ENCODE measurements around the gene SFMBT1. TPM values are rescaled to one million over a fixed set of nuclear protein-coding genes. Genes with fewer than 3 reads are reported as not detected.

Gene SFMBT1
- total RNA-seq, 4 donors from 2014 or later = 16.1 to 45.4 (median 23.0) TPM

DNA sequence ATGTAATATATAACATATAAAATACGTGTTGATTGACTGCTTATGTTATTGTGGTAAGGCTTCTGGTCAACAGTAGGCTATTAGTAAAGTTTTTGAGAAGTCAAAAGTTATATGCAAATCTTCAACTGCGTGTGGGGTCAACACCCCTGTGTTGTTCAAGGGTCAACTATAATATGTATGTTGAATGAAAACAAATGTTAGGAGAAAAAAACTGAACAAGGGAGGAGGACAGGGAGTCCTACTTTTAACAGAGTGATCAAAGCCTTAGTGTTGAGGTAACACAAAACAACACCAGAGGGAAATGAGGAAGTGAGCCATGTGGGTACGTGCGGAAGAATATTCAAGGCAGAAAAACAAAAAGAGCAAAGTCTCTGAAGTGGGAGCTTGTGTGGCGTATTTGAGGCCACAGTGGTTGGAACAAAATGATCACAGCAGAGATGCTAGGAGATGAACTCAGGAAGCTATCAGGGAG, 62.5 kb downstream of the SFMBT1 start:
- no peaks in the 10 kb centered on the region for H3K27me3 ChIP-seq
- H3K4me3 ChIP-seq = no peak overlapping the region
- peak overlapping the region; percentile 46 to 80 (median 66) for H3K27ac ChIP-seq
- no peaks in the 10 kb centered on the region for H3K9me3 ChIP-seq
- TF ChIP-seq, protein P1, sequence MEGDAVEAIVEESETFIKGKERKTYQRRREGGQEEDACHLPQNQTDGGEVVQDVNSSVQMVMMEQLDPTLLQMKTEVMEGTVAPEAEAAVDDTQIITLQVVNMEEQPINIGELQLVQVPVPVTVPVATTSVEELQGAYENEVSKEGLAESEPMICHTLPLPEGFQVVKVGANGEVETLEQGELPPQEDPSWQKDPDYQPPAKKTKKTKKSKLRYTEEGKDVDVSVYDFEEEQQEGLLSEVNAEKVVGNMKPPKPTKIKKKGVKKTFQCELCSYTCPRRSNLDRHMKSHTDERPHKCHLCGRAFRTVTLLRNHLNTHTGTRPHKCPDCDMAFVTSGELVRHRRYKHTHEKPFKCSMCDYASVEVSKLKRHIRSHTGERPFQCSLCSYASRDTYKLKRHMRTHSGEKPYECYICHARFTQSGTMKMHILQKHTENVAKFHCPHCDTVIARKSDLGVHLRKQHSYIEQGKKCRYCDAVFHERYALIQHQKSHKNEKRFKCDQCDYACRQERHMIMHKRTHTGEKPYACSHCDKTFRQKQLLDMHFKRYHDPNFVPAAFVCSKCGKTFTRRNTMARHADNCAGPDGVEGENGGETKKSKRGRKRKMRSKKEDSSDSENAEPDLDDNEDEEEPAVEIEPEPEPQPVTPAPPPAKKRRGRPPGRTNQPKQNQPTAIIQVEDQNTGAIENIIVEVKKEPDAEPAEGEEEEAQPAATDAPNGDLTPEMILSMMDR (IDR thresholded peaks at IDR 0.05) = no peak
- TF ChIP-seq POLR2A (IDR thresholded peaks at IDR 0.05) = no peak
- DNase-seq = peak in 2 of 3 donors; percentile 75 to 85
- H3K4me1 ChIP-seq = peaks cover 0 to 6% (median 0%) of the 10 kb centered on the region in 4 donors
- no peaks in the 10 kb centered on the region for H3K36me3 ChIP-seq

DNA sequence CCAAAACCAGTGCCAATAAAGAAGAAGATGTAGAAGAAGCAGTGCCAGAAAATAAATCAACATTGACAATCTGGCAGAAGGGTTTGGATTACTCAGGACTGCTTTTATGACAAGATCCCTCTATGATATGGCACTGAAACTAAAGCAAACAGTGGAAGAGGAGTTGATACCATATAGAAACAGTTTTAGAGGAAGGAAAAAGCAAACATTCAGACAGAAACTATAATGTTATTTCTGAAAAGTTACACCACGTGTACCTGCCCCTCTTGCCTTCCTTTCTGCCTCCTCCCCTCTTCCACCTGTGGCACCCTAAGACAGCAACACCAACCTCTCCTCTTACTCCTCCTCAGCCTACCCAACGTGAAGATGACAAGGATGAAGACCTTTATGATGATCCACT, 63.0 kb downstream of the SFMBT1 start:
- H3K27me3 ChIP-seq = no peaks in the 10 kb centered on the region
- no peak for DNase-seq
- H3K9me3 ChIP-seq = no peaks in the 10 kb centered on the region

DNA sequence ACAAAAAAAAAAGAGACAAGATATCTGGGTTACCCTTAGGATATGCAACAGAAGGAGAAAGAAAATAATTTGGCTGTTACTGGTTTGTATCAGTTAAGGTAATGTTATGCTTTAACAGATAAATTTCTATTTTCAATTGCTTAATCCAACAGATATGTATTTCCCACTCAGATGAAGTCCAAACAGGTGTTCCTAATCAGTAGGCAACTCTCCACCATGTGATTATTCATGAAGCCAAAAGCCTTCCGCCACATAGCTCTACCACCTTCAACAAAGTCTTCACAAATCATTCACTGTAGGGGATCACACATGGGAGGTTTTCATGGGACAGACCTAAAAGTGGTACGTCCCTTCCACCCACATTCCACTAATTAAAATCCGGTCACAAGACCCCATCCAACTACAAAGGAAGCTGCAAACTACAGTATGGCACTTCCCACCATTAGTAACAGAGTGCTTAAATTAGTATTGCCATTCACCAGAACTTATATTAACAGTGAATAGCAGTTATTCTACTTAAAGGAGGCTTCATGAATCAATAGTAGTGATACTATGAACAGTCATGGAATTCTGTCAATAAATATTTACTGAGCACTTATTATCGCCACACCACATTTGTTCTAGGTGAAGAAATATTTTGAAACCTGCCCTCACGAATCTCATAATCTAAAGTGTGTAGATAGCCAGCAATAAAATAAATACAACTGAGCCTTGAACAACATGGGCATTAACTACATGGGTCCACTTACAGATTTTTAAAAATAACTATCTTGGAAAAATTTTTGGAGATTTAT, 66.5 kb downstream of the SFMBT1 start:
- TF ChIP-seq, protein P1 (IDR thresholded peaks at IDR 0.05) = no peak
- no peak for TF ChIP-seq POLR2A (IDR thresholded peaks at IDR 0.05)
- no peaks in the 10 kb centered on the region for H3K9me3 ChIP-seq
- no peak overlapping the region for H3K4me3 ChIP-seq
- peaks cover 0 to 6% (median 0%) of the 10 kb centered on the region in 4 donors for H3K4me1 ChIP-seq
- H3K27ac ChIP-seq = no peak overlapping the region
- H3K36me3 ChIP-seq = no peaks in the 10 kb centered on the region
- no peaks in the 10 kb centered on the region for H3K27me3 ChIP-seq
- no peak for DNase-seq

More for the DNA sequence above, 63.0 kb downstream of the SFMBT1 start:
- Histone ChIP-seq H3K36me3 (no peaks in the 10 kb centered on the region), H3K27ac (peak overlapping the region in 3 of 4 donors; percentile 58 to 75 (median 64)), H3K4me3 (no peak overlapping the region), H3K4me1 (peaks cover 0 to 6% (median 0%) of the 10 kb centered on the region in 4 donors)
- TF ChIP-seq, protein P1 (IDR thresholded peaks at IDR 0.05) = no peak
- no peak for TF ChIP-seq POLR2A (IDR thresholded peaks at IDR 0.05)

DNA sequence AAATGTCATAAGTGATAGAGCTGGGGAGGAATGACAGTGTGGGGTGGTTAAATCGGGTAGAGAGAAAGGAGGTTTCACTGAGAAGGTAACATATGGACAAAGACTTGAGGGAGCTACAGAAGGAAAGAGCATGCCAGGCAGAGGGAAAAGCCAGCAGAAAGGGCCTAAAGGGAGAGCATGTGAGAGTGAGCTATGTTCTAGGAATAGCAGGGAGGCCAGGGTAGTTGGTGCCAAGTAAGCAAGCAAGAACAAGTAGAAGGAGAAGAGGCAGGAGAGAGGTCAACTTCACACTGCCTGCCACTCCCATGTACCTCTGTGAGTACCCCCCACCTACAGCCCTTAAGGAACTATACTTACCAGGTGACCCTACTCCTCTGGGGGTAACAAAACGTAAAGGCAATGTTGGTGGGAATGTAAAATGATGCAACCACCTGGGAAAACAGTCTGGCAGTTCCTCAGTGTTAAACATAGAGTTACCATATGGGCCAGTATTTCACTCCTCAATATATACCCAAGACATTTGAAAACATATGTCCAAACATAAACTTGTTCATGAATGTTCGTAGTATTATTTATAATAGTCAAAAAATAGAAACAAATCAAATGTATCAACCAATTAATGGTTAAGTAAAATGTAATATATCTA, 67.6 kb downstream of the SFMBT1 start:
- Histone ChIP-seq H3K36me3 (no peaks in the 10 kb centered on the region), H3K9me3 (no peaks in the 10 kb centered on the region), H3K27ac (no peak overlapping the region), H3K4me1 (no peaks in the 10 kb centered on the region), H3K4me3 (no peak overlapping the region), H3K27me3 (no peaks in the 10 kb centered on the region)
- DNase-seq = no peak
- TF ChIP-seq POLR2A (IDR thresholded peaks at IDR 0.05) = no peak
- TF ChIP-seq, protein P1 (IDR thresholded peaks at IDR 0.05) = no peak

DNA sequence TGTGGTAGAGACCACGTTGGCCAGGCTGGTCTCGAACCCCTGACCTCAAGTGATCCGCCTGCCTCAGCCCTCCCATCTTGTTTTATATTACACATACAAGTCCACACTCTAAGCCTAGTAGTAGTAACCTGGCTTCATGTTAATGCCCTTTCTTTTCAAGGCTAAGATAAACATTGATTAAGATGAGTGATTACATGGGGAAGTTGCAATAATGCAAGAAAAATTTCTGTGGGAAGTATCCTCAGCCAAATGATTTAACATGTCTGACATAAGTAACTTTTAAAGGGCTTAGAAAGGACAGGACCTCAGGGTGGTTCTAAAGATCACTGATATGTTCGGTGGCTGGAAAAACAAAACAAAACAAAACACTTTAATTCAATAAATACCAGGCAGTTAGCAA, 72.1 kb downstream of the SFMBT1 start:
- no peaks in the 10 kb centered on the region for H3K4me1 ChIP-seq
- no peaks in the 10 kb centered on the region for H3K36me3 ChIP-seq
- no peaks in the 10 kb centered on the region for H3K27me3 ChIP-seq
- no peak for DNase-seq
- no peaks in the 10 kb centered on the region for H3K9me3 ChIP-seq
- no peak overlapping the region for H3K4me3 ChIP-seq
- no peak overlapping the region for H3K27ac ChIP-seq
- no peak for TF ChIP-seq POLR2A (IDR thresholded peaks at IDR 0.05)
- TF ChIP-seq, protein P1 (IDR thresholded peaks at IDR 0.05) = no peak

All from Peyer's patch (tissue), 4 donors.